Measurements from ENCODE around the gene ANKRD11.

Gene ANKRD11

DNA sequence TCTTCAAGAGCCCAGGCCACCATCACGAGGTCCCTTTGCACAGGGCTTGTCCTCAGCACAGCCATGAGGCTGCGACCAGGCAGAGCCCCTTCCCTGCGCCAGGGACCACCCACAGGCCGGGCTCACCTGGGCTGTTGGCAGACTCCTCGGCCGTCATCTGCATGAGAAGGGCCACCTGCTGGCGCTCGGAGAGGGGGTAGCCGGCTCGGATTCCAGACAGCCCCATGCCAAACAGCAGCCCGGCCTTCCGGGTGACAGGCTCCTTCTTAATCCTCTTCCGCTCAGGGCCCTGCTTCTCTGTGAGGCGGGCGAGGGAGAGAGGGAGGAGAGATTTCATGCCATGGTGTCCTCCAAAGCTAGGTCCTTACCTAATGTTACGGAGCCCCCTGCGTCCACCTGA is 199.5 kb downstream of the ANKRD11 start:
- no peak for DNase-seq

DNA sequence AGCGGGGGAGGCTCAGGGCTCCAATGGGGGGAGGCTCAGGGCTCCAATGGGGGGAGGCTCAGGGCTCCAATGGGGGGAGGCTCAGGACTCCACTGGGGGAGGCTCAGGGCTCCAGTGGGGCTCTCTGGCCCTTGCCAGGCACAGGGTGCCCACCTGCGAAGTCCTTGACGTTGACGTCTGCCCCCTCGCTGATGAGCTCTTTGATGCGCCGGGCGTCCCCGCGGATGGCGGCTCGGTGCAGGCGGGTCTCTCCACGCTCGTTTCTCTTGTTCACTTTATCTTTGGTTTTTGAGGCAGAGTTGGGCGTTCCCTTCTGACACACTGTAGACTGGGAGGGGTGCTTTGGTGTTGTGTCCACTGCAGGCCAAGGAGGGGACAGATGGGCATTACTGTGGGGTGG is 199.9 kb downstream of the ANKRD11 start:
- no peak for DNase-seq

DNA sequence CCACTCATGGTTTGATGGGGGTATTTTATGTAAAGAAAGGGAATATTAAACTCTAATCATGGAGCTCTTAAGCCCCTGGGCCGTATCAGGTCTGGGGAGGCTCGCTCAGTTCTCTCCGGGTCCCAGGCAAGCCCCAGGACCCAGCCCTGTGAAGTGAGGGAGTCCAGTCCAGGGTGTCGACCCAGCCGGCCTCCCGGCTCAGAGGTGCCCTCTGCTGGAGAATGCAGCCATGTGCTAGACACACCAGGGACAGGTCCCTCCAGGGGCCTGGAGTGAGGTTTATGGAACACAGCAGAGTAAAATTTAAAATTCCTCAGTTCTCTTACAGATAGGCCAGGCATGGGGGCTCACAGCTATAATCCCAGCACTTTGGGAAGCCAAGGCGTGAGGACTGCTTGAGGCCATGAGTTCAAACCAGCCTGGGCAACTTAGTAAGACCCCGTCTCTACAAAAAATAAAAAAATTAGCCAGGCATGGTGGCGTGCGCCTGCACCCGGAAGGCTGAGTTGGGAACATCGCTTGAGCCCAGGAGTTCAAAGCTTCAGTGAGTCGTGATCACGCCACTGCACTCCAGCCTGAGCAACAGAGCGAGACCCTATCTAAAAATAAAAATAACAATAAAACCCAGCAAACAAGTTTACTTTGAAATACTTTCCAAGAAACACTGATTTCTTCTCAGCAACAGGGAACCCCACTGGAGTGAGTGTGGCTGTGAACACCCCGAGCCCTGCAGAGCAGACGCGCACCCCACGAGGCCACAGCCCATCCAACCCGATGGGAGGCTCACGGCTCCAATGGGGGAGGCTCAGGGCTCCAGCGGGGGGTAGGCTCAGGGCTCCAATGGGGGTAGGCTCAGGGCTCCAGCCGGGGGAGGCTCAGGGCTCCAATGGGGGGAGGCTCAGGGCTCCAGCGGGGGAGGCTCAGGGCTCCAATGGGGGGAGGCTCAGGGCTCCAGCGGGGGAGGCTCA is 200.6 kb downstream of the ANKRD11 start:
- DNase-seq: peak; percentile 76

DNA sequence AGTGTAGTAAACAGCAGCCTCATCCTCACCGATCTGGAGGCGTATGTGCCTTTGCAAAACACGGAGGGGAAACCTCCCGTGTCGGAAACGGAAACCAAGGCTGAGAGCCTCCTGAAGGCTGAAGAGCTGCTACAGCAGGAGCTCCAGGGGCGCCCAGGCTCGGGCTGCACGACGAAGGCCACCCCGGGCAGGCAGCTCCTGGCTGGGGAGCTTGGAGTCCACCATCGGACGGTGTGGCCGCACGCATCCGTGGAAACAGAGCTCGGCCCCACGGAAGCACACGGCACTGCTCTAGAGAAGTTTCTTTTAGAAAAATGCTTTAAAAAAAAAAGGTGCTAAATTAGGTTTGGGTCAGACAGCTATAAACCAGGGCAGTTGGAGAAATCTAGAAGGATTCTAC is 201.4 kb downstream of the ANKRD11 start:
- no peak for DNase-seq

DNA sequence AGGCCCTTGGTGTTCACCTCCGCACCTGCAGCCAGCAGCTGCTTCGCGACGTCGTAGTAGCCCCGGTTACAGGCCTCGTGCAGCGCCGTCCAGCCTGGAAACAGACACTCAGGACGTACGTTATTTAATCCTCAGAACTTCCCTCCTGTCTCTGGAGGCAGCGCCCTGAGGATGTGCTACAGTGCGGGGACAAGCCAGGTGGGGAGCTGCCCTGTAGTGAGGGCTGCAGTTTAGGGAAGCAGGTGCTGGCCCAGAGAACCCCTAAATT is 201.8 kb downstream of the ANKRD11 start:
- DNase-seq: no peak

DNA sequence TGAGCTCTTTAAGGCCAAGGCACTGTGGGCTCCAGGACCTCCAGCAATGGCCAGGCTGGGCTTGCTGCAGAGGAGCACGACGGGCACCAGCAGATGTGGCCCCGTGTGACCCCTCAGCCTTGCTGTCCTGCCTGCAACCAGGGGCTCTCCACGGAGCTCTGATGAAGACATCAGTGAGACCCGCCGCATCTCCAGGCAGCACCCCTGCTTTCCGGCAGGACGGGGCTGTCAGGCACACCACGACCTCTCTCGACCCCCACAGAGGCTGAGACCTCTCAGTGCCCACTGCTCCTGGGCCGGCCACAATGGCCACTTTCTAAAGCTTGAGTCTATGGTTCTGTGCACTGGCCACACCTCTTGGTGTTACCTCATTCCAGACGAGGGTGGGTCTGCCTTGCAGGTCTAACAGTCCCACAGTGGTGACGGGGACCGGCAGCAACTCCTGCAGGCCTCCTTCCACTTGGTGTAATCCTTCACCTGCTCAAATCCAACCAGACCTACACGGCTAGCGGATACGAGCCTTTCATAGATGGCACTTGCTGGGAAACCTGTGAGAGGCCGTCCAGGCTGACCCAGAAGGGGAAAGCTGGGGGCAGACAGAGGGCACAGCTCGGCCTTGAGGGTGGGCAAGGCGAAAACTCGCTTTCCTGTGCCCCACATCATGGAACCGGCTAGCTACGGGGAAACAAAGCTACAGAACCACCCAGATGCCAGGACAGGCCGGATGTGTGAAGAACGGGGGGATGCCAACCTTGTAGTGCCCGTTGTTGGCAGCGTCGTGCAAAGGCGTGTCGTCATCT is 202.4 kb downstream of the ANKRD11 start:
- DNase-seq: no peak

DNA sequence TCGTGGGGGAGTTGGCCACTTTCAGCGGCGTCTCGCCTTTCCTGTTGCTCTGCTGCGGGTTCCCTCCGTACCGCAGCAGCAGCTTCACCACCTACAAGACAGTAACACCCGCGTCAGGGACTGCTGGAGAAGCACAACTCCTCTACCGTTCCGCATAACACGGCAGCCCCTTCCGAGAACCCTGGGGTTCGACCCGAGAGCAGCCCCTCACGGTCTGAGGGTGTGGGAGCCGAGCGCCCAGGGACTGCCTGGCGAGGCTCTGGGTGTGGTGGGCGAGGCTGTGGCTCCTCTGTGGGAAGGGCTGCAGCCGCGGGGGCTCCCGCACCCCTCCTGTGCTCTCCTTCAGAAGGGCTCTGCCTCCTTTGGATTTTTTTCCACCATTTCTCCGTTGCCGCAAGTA is 204.3 kb downstream of the ANKRD11 start:
- no peak for DNase-seq

DNA sequence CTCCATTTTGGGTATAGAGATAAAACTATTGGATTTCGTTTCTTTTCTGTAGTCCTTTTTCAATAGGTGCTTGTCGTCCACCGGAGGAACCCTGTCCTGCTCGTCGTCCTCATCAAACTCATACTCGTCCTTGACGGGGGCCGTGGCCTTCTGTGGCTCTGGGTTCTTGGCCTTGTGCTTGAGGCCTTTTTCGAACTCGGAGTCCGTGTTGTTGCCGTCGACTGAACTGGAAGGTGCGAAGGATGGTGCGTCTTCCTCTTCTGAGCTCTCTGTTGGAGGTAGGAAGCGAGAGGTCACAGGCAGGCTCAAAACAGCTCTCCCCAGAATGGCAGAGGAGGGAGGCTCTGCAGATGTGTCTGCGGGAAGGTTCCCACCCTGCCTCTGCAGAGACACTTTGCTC is 205.0 kb downstream of the ANKRD11 start:
- no peak for DNase-seq

DNA sequence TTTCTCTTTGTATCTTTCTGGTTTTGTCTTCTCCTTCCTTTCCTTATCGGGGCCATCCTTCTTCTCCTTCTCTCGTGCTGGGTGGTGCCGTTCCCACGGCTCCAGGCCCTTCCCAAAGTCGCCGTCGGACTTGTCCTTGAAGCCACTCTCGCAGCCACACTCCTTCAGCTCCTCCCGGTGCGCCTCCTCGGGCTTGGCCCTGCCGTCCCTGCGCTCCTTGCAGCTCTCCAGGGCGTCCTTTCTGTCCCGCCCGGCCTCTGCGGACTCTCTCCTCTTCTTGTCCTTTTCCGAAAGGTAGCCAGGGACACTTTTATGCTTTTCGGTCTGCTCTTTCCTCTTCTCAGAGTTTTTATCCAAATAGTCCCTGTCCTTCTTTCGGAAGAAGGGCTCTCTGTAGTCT is 206.9 kb downstream of the ANKRD11 start:
- no peak for DNase-seq

DNA sequence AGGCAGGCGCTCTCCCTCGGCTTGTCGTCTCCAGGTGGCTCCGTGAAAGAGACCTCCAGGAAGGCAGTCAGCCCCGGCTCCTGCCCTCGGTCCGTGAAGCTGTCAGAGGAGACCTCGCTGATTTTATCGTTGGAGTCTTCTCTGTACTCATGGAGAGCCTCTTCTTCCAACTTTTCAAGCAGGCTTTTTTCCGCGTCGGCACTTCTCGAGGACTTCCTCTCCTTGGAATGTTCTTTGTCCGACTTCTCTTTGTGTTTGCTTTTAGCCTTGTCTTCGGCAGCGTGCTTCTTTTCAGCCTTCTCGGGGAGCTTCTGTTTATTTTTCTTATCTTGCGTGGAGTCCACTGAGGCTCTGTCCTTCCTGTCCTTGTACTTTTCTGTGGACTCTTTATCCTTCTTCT is 207.8 kb downstream of the ANKRD11 start:
- DNase-seq: no peak

DNA sequence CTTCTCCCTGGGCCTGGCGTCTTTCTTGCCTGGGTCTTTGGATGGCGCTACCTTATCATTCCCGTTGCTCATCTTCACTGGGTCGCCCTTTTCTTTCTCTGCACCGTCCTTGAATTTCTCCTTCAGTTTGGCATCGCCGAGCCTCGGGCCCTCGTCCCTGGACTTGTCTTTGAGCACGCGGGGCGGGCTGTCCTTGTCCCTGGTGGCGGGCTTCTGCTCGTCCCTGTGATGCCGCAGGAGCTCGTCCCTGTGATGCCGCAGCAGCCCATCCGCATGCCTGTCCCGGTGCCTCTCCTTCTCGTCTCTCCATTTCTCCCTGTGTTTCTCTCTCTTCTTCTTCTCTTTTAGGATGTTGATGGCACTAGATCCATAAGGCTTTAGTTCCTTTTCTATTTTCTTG is 208.5 kb downstream of the ANKRD11 start:
- DNase-seq: no peak

DNA sequence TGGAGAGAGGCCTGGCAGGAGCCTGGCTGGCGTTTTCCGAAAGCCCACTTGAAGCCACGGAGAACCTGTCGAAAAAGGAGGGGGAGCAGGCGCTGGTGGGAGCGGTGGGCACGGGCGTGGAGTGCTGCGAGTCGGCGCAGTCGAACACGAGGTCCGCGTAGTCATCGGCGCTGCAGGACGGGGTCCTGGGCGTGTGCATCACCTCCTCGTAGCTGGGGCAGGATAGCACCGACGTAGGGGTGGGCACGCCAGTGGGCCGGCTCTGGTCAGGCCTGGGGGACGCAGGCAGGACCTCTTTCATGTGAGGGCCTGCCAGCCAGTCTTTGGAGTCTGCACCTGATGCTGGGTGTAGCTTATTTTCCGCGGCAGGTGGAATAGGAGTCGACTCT is 209.2 kb downstream of the ANKRD11 start:
- DNase-seq: no peak

DNA sequence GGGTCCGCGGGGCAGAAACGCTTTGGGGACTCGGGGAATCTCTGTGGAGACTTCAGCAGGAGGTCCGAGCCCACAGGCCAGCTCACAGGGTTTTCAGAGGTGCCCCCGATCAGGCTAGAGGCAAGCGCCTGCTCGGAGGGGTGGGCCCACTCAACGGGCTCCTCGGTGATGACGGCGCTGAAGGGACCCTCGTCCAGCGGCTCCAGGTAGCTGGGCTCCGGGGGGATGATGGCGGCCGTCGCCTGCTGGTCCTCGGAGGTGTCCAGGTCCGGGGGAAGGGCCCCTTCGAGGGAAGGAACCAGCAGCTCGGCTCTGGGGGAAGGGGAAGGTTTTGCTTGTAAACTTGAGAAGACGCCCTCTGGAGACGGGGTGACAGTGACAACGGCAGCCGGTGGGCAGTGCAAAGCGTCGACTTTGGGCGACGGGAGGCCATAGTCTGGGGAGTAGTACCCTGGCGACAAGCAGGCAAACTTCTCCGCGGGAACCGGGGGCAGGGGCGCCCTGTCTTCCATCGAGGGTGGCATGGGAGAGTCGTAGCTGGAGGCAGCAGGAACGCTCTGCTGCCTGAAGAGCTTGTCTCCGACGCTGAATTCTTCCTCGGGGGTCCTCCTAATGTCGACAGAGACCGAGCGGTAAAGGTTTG is 209.7 kb downstream of the ANKRD11 start:
- DNase-seq: no peak

DNA sequence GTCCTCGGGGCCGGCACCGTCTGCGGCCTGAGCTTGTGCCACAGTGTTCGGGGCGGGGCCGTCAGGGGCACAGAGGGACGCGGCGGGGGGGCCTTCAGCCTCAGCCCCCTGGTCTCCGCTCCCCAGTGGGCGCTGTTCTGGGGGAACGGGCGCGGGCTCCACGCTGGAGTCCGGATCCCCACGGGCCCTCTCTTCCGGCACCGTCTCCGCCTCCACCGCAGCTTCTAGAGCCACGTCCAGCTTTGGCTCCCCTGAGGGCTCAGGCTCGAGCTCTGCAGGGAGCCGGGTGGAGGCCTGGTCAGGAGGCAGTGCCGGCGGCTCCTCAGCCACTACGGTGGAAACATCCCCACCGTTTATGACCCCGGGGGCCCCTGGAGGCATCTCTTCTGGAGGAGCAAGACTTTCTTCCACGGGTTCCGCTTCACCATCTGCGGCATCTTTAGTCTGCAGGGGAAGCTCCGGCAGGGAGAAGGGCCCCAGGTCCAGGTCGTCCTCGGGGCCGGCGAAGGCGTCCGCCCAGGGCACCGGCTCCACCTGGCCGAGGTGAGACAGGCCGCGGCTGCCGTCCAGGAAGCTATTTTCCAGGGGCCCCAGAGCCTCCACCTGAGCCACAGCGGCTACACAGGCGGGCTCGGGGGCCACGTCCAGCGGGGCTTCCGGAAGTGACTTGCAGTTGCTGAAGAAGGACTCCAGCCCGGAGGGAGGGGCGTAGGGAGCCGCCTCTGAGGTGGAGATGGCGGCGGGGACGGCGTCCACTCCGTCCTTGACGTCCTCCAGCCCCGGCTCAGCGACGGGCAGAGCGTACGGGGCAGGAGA is 210.5 kb downstream of the ANKRD11 start:
- DNase-seq: no peak

DNA sequence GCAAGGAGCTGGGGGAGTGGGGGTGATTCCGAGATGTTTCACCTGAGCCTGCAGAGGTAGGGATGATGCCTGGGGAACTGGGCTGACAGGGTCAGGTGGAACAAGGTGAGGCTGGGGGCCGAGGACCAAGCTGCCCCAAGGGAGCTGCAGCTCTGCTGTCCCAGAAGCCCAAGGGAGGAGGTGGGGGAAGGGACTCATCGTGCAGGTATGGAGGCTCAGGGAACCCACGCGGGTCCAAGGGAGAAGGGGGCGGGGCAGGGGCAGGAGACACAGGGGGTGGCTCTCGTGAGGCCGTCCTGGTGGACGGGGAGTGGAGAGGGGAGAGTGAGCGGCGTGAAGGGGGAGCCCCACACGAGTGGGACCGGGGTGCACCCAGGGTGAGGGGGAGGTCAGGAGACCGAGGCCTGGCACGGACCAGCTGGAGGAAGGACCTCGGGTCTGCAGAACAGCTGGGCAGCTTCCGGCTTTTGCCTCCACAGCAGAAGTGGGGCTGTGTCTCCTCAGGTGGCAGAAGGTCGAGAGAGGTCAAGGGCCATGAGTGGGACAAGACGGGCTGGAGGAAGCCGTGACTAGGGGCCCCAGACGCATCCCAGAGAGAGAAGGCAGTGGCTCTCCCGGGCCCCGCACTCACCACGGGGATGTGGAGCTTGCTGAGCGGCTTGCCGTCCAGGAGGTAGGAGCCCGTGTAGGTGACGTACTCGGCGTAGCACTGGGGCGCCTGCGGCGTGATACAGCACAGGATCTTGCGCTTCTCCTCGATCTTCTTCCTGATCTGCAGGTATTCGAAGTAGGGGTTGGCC is 211.7 kb downstream of the ANKRD11 start:
- no peak for DNase-seq

DNA sequence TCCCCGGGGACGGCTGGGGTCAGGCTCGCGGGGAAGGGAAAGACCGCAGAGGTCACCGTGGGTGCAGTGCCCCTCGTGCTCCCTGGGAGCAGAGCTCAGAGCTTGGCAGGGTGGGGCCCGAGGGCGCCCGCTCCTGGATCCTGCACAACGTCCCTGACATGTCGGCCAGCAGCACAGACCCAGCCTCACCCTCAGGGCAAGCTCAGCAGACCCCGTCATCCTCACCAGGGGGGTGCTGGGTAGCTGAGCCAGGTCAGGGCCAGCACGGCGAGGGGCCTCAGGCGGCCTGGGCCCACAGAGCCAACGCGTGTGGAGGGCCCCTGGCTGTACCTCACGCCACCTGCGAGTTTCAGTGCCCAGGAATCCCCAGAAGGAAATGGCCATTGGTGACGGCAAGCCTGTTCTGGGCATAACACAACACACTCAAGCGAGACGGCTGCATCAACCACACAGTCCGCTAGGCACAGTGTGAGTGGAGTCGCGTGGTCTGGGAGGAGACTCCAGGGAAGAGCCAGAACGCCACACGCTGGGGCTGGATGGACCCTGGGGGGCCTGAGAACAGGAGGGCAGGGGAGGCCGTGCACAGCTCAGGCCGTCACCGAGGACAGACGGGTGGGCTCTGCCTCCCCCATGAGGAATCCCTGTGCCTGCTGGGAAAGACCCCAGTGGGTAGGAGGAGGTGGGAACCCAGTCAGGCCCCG is 212.6 kb downstream of the ANKRD11 start:
- no peak for DNase-seq

DNA sequence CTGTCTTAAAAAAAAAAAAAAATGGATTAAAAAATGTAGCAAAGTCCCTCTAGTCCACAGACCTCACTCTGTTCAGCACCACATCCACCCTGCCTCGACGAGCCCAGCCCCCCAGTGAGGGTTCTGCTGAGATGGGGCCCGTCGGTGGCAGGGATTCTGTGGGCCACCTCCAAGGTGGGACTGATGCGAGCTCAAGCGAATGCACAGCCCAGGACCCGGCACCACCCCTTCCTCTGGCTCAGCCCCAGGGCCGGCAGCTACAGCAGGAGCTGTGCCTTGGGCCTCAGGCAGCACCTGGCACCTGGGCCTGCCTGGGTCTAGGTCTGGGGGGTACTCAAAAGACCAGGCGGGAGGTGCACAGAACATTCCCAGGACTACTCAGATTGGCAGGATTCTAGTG is 213.3 kb downstream of the ANKRD11 start:
- DNase-seq: no peak

DNA sequence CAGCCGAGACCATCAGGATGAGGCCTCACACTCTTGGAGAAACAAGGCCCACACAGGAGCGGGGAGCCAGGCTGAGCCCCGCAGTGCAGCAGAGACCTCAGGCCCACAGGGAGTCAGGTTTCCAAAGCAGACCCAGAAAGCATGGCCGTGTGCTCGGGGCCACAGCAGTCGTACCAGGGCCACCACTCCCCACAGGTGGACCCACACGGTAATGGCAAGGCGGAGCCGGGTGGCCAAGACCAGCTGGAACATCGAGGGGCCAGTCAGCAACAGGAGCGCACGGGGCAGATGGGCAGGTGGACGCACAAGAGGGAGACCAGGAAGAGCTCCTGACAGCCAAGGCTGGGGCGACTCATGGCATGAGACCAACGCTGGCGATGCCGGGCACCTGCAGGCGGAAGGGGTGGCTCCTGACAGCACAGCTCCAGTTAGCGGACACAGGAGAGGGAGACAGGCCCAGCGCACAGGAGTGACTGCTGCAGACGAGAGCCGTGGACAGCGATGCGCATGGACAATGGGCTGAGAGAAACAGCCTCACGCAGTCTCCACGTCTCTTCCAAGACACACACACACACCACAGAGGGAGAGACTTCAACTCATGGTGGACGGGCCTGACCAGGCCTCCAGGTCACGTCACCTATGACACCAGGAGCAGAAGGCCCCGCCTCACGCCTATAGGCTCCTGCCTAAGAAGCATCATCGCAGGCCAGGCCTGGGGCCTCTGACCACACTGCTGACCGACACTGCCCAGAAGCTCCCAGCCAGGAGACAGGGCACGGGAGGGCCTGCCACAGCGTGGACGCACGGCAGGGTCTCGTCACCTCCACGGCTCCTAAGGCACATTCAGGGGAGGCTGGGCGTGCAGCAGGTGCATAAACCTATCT is 214.3 kb downstream of the ANKRD11 start:
- no peak for DNase-seq

DNA sequence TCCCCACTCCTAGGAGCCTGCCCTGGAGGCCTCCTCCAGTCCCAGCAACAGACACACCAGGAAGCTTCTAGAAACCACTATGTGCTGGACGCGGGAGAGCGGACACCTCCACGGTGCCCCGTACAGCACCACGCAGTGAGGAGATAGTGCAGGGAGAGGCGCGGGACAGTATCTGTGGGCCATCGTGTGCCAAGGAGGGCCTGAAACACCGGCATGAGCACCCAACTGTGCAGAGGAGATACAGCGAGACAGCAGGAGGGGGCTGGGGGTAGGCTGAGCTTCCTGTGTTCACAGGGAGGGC is 215.1 kb downstream of the ANKRD11 start:
- DNase-seq: no peak

DNA sequence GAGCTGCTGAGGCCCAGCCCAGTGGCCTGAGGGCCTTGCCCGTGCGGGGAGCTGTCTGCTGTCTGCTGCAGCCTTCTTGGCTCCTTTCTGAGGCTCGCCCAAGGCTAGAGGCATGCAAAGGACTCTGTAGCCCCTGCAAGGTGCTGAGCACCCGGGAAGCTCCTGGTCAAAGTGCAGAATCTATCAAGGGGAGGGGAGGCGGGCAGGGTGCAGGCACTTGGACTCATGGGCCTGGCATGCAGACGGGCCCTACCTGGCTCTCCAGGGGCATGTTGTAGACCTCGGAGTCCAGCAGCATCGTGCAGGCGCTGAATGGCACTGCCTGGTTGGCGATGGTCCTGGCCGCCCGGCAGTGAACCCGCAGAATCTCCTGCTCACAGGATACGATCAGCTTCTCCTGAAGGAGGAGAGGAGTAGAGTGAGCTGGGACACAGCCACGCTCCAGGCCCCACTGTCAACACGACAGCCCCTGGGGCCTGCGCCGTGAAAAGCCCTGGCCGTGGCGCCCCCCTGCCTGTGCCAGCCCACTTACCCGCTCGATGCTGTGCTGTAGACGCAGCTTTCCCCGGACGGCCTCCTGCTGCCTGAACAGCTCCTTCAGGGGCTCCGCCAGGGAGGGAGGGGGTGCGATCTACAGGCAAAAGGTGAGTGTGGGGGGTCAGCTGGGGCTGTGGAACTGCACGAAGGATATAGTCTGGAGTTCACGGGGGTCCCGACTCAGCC is 215.6 kb downstream of the ANKRD11 start:
- no peak for DNase-seq
